Caki2 (cell line): Measurements from ENCODE around the gene TCERG1L. TPM values are rescaled to one million over a fixed set of nuclear protein-coding genes. Genes with fewer than 3 reads are reported as not detected.
"Not testable (repeated sequence)": the region's sequence is repeated elsewhere in the genome, so short reads cannot be mapped to it uniquely, and the experiment has no call there.

ENCODE experiments used
- DNase-seq: peaks from one replicate; pipeline ENCODE4 v3.0.0-alpha.2; 2015; ENCODE audit warnings: low read depth
- in situ Hi-C: cut with HindIII; loops from 2 replicates; pipeline ENCODE4 v1.10.0; 2016; ENCODE audit warnings: low sequenced_read_pairs, low pct_unique_long_range_greater_than_20kb, mixed read lengths
- total RNA-seq: library from RNA; depleted of rRNA; stranded (reverse); fragments of >200 nt; shearing (Covaris generic); gene quantifications from 2 replicates; pipeline ENCODE4 v1.2.3, GENCODE V29; 2014; ENCODE audit warnings: low replicate concordance

The TCERG1L gene
- total RNA-seq, 1 experiment from 2014 or later, result not detected

DNA sequence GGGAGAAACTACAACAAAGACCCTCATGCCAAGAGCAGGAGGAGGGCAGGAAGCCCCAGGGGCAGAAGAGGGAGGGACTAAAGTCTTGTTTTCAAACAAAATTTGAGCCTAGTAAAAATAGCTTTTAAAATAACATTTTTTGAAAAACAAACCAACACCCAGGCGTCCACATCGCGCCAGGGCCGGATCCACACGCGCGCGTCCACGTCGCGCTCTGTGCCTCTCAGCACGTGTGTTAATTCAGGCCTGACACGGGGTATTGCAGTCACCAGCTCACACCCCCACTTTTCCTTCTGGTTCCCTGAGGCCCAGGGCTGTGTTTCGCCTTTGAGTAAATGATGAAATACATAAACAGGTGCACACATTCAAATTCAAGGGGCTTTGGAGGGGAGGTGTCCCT, 196.2 kb downstream of the TCERG1L start:
- in situ Hi-C loops, result no loop called here

DNA sequence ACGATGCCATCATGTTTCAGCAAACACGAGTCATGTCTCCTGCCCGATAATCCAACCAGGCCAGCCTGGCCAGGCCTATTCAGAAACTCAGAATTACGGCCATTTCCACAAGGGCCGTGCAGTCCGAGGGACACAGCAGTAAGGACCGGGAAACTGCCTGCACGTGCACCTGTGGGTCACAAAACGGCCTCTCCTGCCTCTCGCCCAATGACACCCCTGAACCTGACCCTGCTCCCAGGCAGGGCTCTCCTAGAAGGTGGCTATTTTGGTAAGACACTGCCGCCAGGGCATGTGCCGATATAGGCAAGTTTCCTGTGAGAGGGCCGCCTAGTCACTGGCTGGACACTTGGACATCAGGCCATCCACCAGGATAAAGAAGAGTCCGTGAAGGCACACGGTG, 196.7 kb downstream of the TCERG1L start:
- DNase-seq, result no peak
- in situ Hi-C loops, result no loop called here

More for the DNA sequence above, 196.2 kb downstream of the TCERG1L start:
- no peak for DNase-seq

DNA sequence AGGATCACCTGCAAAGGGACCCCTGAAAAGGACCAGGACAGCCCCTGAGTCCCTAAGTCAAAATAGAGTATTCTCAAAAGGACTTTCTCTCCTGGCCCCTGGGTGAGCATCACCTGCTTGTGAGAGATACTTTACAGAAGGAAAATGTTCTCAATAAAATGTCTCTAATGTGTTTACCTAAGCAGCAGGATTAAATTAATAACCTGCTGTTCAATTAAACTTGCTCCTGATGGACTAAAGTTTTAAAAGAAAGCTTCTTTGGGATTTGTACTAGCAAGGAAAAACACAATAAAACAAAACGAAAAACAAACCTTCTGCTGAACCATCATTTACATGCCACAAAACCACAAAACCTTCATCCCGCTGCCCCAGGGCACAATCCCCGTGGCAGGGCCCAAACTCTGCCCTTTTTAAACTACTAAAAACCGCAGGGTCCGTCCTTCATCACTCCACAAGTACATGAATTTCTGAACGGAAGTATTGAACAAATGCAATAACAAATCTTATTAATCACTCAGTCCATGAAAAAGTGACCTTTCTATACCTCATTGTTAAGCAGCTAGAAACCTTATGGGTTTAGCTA, 197.7 kb downstream of the TCERG1L start:
- DNase-seq, result no peak
- in situ Hi-C loops, result no loop called here

GRCh38 chr10:131113165-131113564, 198.4 kb downstream of the TCERG1L start:
- in situ Hi-C loops, result no loop called here
- no peak for DNase-seq

- in situ Hi-C loops, result no loop called here
- DNase-seq, result no peak
Observed at GRCh38 chr10:131112691-131113090, 198.8 kb downstream of the TCERG1L start.

- DNase-seq, result no peak
- in situ Hi-C loops, result no loop called here
Observed at GRCh38 chr10:131111471-131112080, 199.9 kb downstream of the TCERG1L start.

GRCh38 chr10:131111007-131111406, 200.5 kb downstream of the TCERG1L start:
- DNase-seq, result no peak
- in situ Hi-C loops, result no loop called here

DNA sequence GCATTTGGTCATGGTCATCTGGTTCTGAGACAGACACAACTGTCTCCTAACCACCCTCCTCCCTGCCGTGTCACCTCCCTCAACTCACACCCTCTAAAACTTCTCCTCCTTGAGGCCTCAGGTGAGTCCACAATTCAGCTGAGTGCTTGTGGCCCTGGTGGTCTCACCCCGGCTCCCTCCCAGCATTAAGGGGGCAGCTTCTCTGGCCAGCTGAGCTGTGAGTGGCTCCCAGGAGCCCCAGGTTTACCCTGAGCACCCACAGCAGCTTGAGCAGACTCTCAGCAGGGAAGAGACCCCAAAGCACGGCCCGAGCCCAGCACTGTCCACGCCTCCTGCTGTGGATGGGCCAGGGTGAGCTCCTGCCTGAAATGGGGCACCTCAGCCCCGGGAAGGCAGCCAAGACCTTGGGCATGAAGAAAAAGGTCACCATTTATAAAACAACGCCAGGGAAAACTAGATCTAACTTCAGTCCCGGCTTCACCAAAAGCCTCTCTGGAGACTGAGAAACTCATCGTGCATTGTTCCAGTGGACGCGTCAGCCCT, 201.2 kb downstream of the TCERG1L start:
- in situ Hi-C loops, result no loop called here
- DNase-seq, result no peak

GRCh38 chr10:131109726-131110125, 201.8 kb downstream of the TCERG1L start:
- no peak for DNase-seq
- in situ Hi-C loops, result no loop called here

DNA sequence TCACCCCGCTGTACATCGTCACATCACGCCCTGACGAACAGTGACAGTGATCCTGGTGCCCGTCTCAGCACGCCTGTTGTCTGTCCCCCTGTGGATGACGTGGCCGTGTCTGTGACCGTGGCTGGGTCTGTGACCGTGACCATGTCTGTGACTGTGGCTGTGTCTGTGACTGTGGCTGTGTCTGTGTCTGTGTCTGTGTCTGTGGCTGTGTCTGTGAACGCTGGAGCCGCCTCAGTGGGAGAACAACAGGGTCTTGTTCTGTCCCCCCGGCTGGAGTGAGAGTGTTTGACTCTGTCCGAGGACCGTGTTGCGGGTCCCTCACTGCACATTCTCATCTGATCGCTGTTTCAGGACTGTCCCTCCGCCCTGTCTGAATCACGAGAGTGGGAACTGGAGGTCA, 202.2 kb downstream of the TCERG1L start:
- in situ Hi-C loops, result no loop called here
- no peak for DNase-seq

DNA sequence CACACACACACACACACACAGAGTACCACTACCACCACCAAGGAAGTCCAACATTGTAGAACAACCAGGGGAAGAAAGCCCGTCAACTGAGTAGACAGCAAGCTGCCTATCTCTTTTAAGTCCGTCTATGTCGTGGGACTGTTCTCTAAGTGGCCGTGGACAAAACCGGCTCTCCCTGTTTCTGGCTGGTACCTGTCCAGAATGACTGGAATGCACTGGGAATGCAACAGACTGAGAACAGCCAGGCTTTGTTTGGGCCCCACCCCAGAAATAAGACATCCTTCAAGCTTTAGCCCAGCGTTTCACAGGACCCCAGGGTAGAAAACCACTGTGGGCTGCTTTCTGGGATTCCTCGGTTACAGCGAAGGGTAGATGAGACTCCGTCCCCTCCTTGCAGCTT, 203.6 kb downstream of the TCERG1L start:
- no peak for DNase-seq
- in situ Hi-C loops, result no loop called here

DNA sequence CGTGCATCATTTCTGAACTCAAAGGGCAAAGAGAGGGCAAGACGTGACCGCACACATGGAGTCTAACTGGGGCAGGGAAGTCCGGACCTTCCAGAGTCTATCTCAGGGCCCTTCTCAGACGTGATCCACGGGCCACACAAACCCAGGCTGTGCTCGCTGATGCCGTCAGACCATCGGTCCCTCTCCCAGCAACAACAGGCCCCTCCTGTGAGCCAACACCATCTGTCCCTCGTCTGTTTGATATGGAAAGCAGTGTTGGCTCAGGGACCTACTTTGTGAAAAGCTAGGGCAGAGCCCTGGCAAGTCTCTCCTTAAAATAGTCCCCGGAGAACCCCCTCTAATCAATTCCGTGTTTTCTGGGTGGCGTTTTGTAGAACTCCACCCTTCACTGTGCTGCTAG, 208.8 kb downstream of the TCERG1L start:
- in situ Hi-C loops, result no loop called here
- no peak for DNase-seq

DNA sequence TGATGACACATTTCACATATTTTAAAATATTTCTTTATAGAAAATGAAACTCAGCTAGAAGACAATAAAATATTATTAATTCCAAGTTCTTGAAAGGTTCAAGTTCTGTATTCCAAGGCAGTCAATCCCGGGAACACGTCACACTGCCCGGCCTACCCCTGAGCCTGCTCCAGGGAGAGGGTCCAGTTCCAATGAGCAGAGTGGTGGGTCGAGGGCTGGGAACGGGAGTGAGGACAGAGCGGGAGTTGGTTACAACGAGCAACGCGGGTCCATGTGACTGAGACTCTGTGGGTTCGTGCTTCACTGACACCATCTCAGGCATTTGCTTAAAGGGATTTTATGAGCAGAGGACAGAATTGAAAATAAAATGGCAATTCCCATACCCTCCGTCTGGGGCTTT, 209.4 kb downstream of the TCERG1L start:
- in situ Hi-C loops, result no loop called here
- DNase-seq, result no peak

DNA sequence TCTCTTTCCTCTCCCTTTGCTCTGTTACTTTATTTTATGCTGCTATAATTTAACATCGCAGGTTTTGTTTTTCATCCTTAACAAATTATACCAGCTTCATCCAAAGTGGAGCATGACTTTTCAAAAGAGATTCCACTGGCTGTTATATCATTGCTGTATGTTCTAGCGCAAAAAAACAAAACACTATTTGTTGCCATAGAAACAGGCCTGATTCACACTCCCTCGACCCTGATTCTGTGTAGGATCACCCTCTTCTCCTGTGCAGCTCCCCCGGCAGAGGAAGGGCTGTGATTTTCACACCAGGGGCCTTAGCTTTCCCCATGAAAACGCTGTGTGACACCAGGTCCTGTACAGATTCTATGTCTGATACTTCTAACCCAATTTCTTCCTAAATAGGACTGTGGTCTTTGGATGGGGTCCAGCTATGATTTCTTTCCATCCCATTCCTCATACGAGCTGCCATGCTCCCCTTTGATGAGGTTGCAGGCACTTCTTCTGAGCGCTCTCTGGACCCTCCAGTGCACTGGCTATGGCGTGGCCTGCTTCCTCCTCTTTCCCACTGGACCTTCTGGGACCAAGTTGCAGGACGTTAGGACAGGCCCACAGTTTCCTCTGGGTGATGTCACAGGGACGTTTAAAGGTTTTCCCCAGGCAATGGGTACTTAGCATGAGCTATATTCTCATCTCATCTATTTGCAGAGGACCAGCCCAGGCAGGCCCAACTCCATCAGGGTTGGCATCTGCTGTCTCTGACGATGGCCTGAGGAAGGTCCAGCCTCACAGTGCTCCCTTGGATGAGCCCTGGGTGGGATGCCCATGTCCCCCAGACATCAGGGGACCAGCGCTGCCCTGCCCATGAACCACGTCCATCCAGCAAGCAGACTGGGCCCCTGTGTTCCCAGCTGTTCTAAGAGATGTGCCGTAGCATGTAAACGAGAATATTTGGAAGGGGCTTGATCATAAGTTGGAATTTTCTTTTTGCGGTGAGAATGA, 210.8 kb downstream of the TCERG1L start:
- in situ Hi-C loops, DNase-seq: not testable (repeated sequence)

GRCh38 chr10:131099028-131099726, 212.3 kb downstream of the TCERG1L start:
- in situ Hi-C loops, result no loop called here
- DNase-seq, result no peak

DNA sequence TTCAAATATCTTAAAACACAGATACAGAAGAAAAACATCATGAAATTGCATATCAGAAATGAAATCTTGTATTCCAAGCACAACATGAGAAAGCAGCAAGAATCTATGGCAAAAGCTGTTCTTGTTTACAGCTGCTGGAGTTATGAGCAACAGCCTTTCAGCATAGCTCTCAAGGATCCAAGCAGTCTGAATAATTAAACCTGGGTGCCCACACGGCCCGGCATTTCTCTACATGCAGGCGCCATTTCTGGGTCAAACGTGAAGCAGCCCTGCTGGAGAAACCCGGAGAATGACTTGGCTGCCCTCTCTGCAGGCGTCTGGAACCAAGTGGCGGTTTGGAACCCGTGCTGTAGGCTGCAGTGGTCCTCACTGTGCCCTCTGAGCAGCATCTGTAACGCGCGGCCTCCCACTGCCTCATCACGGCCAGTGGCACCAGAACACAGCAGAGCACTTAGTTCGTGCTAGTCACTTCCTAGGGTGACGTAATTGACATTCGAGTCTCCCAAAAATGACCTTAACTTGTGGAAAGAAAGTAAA, 213.0 kb downstream of the TCERG1L start:
- in situ Hi-C loops, result no loop called here
- no peak for DNase-seq

GRCh38 chr10:131096031-131096430, 215.5 kb downstream of the TCERG1L start:
- DNase-seq, result no peak
- in situ Hi-C loops, result no loop called here

- in situ Hi-C loops, result no loop called here
- no peak for DNase-seq
Observed at GRCh38 chr10:131095313-131095580, 216.3 kb downstream of the TCERG1L start.
